Tongue (tissue), 2 donors: ENCODE measurements around the gene UMOD. TPM values are rescaled to one million over a fixed set of nuclear protein-coding genes. Genes with fewer than 3 reads are reported as not detected.
"Not testable (repeated sequence)": the region's sequence is repeated elsewhere in the genome, so short reads cannot be mapped to it uniquely, and the experiment has no call there.

Experiments used
- DNase-seq: peaks from one replicate; pipeline ENCODE4 v3.0.0-alpha.2; 2015
- total RNA-seq: library from RNA; depleted of rRNA; stranded (reverse); fragments of >200 nt; gene quantifications from one replicate; pipeline ENCODE4 v1.2.3, GENCODE V29; 2014

Gene UMOD
- total RNA-seq, 1 donor from 2014 or later, result not detected

DNA sequence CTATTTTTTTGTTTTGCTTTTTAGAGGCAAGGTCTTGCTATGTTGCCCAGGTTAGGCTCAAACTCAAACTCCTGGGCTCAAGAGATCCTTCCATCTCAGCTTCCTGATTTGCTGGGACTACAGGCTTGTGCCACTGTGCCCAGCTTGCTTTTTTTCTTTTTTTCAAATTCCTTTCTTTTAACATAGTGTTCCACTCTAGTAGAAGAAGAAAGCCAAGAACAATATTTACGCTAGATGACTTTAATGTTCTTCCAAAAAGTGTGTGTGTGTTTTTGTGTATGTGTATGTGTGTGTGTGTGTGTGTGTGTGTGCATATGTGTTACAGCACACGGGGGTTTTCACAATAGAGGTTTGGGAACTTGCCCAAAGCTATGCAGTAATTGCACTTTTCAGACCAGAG, 10.7 kb upstream of the UMOD start:
- no peak for DNase-seq

DNA sequence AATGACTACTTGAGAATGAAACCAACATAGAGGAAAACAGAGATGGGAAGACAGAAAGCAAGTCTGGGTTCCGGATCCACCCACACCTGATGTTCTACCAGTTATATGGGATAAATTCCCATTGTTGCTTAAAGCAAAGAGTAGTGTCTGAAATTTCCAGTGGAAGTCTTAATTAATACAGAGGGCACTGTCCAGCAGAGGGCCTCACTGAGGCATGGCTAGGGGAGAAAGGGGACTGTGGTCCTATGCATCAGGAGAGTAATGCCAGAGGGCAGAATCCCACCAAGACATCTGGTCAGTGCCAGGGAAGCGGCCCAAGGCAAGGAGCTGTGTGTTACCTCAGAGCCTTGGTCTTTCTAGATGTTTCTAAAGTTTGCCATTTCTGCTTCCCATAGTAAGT, 7.5 kb upstream of the UMOD start:
- DNase-seq, result no peak

DNA sequence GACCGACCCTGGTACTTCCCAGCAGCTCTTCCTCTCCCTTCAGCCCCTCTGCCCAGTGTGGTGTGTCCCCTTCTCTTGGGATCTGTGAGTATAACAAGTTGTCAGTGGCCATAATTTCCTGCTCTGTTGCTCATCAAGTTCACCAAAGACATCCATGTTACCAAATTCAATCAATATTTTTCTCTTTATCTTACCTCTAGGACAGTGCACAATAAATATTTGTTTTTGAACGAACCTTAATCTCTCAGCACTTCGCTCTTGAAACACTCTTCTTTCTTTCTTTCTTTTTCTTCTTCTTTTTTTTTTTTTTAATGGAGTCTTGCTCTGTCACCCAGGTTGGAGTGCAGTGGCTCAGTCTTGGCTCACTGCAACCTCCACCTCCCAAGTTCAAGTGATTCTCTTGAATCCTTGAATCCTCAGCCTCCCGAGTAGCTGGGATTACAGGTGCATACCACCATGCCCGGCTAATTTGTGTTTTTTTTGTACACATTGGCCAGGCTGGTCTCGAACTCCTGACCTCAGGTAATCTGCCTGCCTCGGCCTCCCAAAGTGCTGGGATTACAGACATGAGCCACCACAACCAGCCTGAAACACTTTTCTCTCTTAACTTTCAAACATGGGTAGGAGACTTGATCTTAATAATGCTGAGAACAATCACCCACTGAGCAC, 2.7 kb upstream of the UMOD start:
- no peak for DNase-seq

DNA sequence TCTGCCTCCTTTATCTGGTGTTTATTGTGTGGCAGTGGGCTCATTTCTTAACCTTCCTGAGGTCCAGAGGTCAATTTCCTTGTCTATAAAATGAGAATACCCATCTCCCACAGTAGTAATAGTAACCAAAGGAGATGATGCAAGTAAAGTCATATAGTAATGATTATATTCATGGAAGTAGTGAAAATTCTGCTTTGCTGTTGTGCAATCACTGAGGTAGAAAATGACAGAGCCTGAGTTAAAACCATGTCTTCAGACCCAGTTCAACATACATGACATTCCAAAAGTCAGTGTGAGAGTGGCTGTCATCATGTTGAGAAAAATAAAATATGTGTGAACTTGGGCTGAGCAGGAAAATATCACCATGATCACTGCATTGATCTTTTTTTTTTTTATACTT, 864 bp upstream of the UMOD start:
- DNase-seq, result no peak

DNA sequence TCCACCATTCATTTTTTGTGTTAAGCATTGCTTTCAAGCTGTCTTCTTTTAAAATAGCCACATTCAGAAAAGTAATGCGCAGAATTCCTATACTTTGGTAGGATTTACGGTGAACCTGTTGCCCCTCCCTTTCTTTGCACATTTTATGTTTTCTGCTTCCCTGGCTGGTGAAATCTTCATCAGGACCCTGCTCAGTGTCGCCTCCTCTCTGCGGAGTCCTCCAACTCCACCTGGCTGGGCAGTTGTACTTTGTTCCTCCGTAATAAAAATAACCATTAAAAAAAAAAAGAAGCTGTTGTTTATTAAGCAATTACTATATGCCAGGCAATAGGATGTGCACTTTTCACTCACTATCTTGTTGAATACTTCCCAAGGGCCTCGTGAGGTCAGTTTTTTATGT, 2.9 kb downstream of the UMOD start:
- no peak for DNase-seq

DNA sequence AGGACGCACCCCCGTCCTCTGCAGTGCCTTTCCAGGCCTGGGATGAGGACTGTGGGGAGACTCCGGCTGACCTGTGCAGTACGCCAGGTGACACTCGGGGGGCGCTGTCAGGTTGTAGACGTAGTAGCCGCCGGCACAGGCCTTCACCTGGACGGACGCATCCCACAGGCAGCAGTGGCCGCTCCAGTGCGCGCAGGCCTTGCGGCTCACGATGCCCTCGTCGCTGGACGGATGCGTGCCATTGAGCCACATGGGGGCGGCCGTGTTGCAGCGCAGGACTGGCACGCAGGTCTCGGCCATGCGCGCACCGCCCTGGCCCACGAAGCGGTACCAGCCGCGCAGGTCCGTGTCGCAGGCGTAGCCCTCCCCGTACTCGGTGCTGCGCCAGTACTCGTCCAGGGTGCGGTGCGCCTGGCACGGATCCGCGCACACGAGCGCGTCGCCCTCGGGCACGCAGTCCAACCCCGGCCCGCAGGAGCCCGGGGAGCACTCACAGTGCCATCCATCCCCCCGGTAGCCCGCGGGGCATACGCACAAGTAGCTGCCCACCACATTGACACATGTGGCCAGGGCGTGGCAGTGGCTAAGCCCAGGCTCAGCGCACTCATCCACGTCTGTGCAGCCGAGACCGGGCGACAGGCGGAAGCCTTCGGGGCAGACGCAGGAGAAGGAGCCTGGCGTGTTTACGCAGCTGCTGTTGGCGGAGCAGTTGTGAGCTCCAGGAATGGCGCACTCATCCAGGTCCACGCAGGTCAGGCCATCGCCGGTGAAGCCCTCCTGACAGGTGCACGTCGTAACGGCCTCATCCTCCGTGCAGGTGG, 3.9 kb downstream of the UMOD start:
- DNase-seq, result no peak

DNA sequence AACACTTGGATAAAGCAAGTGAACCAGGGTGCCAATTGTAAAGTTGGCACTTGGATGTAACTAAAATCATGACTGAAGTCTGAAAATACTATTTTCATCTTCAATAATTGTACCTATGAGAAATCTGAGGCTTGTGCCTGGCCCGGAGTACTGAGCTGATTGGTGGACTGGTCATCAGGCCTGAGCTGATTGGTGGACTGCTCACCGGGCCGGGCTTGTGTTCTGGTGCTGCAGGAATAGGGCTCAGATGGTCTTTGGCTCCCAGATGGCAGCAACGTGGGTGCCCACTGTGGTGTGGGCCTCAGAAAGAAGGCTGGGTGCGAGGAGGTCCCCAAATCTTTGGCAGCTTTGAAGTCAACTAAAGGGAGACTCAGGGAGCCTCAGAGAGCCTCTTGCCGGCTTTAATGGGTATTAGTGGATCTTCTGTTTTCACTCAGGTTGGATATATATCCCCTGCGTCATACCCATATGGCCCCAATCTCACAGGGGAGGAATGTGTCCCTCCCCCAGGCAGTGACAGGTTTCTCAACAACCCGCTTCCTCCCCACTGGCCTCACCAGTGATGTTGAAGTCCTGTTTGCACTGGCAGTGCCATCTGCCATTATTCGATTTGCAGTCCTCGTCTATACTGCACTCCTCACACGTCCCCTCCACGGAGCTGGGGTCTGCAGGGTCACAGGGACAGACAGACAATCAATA, 4.7 kb downstream of the UMOD start:
- DNase-seq, result no peak

DNA sequence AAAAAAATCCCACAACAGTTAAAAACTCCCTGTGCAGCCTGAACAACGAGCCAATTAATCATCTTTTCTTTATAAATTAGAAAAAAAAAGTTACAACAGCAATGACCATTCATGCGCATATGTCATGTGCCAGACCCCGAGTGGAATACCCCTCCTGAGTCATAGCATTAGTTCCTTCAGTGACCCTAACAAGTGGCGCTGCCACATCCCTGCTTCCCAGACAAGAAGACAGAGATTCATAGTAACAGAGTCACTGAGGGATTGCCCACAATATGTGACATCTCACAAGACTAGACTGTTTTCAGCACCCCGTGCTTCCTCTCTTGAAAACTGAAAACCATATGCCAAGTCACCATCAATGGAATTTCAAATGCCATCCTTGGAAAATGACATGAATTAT, 7.9 kb downstream of the UMOD start:
- no peak for DNase-seq

DNA sequence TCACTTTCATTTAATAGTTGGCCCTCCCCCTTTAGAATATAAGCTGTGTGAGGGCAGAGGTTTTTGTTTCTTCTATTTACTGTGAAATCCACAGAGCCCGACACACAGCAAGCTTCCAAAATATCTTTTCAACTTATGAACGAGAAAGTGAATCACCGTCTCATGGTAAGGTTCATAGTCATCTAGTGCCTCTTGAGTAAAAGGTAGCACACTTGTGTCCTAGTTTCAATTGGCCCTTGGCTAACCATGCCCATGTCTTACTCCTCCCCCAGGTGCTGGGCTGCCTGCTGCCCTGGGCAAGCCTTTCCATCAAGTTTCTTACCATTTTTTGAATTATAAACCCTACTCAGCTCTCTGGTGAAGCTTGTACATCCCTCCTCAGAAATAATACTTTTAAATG, 12.8 kb downstream of the UMOD start:
- DNase-seq, result no peak

DNA sequence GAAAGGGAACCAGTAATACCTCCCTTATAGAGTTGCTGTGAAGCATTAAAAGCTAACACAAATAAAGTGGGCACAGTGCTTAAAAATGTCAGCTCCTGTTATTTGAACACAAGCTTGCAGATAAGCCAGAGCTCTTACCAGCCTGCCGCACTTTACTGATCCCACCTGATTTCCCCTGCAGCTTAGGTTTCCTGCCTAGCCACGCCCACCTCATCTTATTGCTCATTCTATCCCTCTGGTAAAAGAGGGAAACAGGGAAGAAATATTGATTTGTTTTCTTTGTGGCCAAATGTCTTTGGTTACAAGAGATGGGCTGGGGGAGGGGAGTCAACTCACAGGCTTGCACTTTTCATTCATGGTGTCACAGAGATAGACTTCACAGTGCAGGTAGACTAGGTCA, 15.6 kb downstream of the UMOD start:
- no peak for DNase-seq

DNA sequence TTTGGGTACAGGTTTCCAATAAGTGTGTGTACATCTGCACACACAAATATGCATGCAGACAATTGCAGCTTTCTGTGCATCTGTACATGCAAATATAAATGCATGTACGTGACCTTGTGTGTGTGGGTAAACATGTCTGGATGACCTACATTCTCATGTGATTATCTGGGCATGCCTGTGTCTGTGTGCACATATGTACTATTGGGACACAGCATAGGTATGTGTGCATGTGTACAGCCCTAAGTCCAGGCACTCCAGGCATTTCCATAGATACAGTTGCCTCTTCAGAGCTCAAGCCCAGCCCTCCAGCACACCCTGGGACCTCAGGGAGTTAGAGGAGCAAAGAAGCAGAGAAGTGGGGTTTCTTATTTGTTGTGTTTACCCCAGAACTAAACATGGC, 18.1 kb downstream of the UMOD start:
- DNase-seq, result no peak

DNA sequence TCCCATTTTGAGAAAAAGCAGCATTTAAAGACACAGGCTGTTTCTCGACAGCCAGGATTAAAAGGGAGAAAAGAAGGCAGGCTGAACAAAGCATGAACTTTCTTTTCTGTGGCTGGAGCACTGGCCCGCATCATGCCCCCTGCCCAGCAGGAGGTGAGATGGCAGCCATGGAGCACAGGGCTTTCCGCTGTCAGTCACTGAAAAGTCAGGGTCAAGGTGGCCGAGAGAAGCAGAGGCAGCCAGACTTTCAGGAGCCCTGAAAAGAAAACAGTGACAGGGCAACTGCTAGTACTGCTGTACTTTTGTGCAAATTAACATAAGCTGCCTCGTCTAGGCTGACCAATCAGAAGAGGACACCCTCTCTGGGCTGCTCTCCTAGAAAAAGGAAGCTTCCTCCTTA, 19.4 kb downstream of the UMOD start:
- no peak for DNase-seq

DNA sequence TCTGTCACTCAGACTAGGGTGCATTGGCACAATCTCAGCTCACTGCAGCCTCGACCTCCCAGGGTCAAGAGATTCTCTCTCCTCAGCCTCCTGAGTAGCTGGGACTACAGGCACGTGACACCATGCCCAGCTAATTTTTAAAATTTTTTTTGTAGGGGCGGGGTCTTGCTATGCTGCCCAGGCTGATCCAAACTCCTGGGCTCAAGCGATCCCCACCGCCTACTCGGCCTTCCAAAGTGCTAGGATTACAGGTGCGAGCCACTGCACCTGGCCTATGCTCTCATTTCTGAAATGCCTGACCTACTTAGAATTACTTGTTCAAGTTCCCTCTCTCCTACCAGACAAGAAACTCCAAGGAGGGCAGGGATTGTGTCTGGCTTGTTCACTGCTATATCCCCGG, 20.1 kb downstream of the UMOD start:
- no peak for DNase-seq

DNA sequence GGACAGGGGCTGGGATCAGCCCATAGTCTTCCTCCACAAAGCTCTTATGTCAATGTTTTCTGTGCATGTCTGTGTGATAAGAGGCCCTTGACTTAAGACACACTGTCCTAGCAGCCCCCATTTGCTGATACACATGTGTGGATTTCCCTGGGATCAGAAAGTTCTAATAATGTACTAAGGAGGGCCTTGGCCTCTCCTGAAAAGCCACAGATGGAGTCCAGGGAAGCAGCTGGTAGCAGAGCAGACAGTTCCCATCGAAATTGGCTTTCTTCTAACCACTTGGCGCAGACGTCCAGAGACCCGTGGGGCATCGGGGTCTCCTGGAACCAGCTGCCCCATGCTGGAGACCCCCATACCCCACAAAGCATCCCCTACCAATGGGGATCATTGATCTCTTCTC, 20.9 kb downstream of the UMOD start:
- DNase-seq, result no peak

DNA sequence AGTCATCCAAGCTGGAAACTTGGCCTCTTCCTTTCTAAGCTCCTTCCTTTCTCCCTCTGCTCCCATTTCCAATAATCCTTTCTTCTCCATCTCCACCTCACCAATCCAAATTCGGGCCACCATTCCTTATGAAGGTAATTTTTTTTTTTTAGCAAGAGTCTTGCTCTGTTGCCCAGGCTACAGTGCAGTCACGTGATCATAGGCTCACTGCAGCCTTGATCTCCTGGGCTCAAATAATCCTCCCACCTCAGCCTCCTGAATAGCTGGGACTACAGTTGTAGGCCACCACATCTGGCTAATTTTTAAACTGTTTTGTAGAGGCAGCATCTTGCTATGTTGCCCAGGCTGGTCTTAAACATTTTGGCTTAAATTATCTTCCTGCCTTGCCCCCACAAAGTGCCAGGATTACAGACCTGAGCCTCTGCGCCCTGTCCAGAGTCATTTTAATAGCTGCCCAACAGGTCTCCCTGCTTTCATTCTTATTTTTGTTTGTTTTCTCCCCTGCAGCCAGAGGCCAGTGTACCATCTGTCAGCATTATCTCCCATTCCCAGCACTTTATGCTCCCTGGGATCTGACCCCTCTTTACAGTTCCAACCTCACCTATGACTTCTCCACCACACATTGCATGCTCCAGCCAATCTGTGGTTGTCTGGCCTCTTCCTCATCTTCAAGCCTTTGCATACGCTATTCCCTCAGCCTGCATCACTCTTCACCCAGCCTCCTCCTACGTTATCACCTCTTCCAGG, 22.9 kb downstream of the UMOD start:
- DNase-seq, result no peak

DNA sequence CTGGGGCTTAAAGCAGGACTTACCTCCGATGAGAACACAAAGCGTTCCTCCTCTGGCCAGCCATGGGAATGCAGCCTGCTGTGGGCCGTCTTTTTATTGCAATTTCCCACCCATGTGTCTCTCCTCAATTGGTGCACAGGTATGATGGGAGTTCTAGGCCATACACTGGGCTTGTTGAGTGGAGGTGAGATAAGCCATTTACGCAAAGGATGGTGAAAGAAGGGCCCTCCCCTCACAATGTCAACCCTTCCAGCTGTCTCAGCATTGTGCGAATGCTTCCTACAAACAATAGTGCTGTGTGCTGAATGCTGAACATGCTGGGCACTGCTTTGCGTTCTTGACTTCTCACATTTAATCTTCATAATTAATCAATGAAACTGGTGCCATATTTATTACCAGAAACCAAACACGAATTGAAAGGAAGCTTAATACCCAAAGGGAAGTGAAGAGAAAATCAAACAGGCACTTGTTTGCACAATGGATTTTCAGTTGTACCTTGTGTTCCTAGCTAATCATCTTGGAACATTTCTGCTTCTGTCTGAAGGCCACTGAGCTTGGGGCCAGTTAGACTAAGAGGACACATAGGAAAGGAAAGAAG, 25.0 kb downstream of the UMOD start, which contains the start of gene GP2:
Gene GP2 (minus strand): TSS at position 70 of the 598 bp plus-strand sequence. CDS start 1,082 bp downstream, outside the sequence.
- no peak for DNase-seq

DNA sequence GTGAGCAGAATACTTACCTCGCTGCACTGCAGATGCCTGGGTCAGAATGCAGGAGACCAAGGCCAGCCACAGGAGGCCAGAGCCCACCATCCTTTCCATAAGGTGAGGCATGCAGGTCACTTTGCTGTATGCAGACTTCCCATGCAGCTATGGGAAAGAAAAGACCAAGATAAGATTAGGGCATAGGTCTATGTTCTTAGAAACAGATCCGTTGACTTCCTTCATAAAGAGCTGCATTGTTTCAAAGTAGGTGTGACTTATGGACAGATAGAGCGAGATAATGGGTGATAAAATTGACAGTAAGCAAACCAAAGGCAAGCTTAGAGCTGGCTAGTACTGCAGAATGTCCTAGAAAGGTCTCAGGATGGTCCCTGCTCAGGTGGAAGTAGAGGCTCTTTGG, 26.2 kb downstream of the UMOD start:
- no peak for DNase-seq

DNA sequence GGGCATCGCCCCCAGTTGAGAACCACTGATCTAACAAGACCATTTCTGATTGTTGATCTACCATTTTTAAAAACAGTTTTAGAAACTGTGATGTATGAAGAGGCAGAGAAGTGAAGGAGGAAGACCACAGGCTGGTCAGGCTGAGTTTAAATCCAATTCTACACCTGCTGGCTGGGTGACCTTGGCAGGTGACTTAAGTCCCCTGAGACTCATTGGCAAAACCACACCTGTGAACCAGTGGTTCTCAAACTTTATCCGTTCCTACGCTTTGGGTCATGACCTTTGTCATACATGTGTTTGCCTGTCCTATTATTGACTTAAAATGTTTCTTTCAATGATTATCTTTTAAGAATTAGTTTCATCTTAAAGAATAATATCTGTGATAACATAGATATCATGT, 27.5 kb downstream of the UMOD start:
- DNase-seq, result no peak

DNA sequence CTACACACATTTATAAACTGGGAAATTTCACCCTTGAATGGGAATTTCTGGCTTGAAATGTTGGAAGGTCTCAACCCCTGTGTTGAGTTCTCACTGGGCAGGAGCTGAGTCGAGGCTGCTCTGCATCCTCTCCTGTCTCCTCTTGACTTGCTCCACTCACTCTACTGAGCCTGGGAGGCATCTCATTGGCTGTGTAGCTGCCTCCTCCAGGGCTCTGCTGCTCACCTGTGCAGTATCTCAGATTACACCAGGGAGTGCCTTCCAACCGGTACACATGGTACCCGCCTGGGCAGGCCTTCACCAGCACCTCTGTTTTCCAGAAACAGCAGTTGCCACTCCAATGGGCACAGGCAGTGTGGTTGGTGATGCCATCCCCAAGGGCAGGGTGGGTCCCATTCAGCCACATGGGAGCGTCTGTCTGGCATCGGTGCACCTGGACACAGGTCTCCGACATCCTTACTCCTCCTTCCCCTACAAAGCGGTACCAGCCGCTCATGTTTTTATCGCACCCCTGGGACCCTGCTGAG, 28.9 kb downstream of the UMOD start:
- no peak for DNase-seq

DNA sequence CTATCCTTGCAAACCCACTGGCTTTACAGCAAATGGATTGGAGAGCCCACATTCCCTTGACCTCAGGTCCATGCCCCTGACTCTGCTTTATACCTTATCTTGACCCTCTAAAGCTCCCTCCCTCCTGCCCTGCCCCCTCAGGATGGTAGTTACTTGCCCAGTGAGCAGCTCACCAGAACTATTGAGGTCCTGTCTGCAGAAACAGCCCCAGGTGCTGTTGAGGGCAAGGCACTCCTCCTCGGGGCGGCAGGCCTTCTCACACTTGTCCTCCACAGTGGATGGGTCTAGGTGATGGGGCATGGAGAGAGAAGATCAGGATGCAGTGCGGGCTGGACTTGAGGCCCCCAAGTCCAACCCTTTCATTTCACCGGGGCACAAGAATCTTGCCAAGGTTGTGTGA, 29.8 kb downstream of the UMOD start:
- no peak for DNase-seq

DNA sequence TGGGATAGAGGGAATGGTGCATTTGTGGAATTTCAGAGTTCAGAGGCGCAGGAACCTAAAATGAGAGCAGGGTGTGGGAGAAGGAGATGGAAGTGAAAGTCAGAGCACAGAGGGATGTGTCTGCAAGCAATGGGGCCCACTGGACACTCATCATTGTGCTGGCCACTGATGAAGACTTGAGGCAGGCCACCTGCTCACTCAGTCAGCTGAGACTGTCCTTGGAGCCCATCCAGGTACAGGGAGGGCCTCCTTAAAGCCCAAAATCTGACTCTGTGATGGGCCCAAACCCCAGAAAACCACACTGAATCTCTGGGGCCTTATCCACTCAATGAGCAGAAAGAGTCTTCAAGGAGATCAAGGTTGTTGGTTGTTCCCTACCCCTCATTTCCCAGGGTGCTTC, 30.8 kb downstream of the UMOD start:
- no peak for DNase-seq

DNA sequence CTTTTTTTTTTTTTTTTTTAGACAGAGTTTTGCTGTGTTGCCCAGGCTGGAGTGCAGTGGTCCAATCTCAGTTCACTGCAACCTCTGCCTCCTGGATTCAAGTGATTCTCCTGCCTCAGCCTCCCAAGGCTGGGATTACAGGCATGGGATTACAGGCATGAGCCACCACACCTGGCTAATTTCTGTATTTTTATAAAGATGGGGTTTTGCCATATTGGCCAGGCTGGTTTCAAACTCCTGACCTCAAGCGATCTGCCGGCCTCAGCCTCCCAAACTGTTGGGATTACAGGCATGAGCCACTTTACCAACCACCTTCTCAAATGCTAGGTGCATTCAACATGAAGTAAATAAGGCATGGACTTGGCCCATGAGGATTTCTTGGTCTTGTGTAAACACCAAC, 31.5 kb downstream of the UMOD start:
- DNase-seq, result not testable (repeated sequence)
